GM12878 (cell line): Measurements from ENCODE around the gene PADI1. TPM values are rescaled to one million over a fixed set of nuclear protein-coding genes. Genes with fewer than 3 reads are reported as not detected.

ENCODE experiments used
- ATAC-seq: fragments of 200-7000 bp; cut with Tn5 transposase; 3 replicates; pipeline ENCODE4 v1.9.1; 2020; ENCODE audit warnings: mild to moderate bottlenecking, moderate library complexity
- BruUV-seq: library from RNA; stranded (reverse); fragments of 400-500 nt; replicated peaks from 2 replicates; lab custom pipeline; 2021; lab: Mats Ljungman, UMichigan
- CTCF ChIA-PET: fragments of 300-600 bp; sonication (Branson Sonifier 250); formaldehyde crosslinking; extraction: SDS; loops from one replicate; lab custom pipeline; 2021; ENCODE audit warnings: inconsistent platforms; lab: Yijun Ruan, JAX
- POLR2A ChIA-PET: fragments of 350-600 bp; formaldehyde crosslinking; extraction: SDS; loops from one replicate; lab custom pipeline; 2021; ENCODE audit warnings: inconsistent platforms; lab: Charles Lee
- RAD21 ChIA-PET: fragments of 300-600 bp; sonication (Branson Sonifier 250); formaldehyde crosslinking; loops from one replicate; lab custom pipeline; 2023; ENCODE audit warnings: antibody characterized with exemption; ENCODE audit not compliant: unreplicated experiment; lab: Charles Lee
- SMC1A ChIA-PET: fragments of 300-600 bp; sonication (Branson Sonifier 250); formaldehyde crosslinking; loops from one replicate; lab custom pipeline; 2023; ENCODE audit not compliant: unreplicated experiment, uncharacterized antibody; lab: Charles Lee
- DNase-seq: peaks from one replicate; pipeline ENCODE4 v3.0.0-alpha.2; 2011; ENCODE audit warnings: low read depth, low spot score
- FAIRE-seq: peaks from 3 replicates; lab custom pipeline; 2011; peaks lifted over from hg19 to GRCh38; lab: Jason Lieb, UNC
- H2AFZ ChIP-seq: 2 replicates; pipeline ENCODE4 v1.6.0; 2011; ENCODE audit warnings: low read depth, low read length, control low read depth; ENCODE audit not compliant: control insufficient read depth
- H3K27ac ChIP-seq: 2 replicates; pipeline ENCODE4 v1.5.1; 2011; ENCODE audit warnings: control low read depth; ENCODE audit not compliant: control insufficient read depth, insufficient read depth
- H3K27me3 ChIP-seq, 2 experiments: replicated peaks in 1 of 2; 2 replicates each; pipeline versions ENCODE4 v1.6.0 to v1.6.1; 2011; ENCODE audit warnings: low read length in 1 of 2; ENCODE audit not compliant: control insufficient read depth in 2 of 2, insufficient read depth in 2 of 2
- H3K36me3 ChIP-seq, 2 experiments: 2 replicates each; pipeline ENCODE4 v1.5.1; 2011; ENCODE audit warnings: low read length in 1 of 2; ENCODE audit not compliant: control insufficient read depth in 2 of 2, insufficient read depth in 2 of 2
- H3K4me1 ChIP-seq: 2 replicates; pipeline ENCODE4 v1.6.1; 2011; ENCODE audit warnings: mild to moderate bottlenecking, low read length, moderate library complexity, mixed read lengths; ENCODE audit not compliant: control insufficient read depth, insufficient read depth
- H3K4me2 ChIP-seq: 2 replicates; pipeline ENCODE4 v1.6.0; 2011; ENCODE audit warnings: control low read depth; ENCODE audit not compliant: control insufficient read depth, insufficient read depth
- H3K4me3 ChIP-seq: fragments of 200-600 bp; sonication (generic); 2 replicates; pipeline ENCODE4 v1.5.1; 2016
- H3K79me2 ChIP-seq: 2 replicates; pipeline ENCODE4 v1.6.0; 2011; ENCODE audit warnings: low read length; ENCODE audit not compliant: control insufficient read depth, insufficient read depth
- H3K9ac ChIP-seq: 2 replicates; pipeline ENCODE4 v1.8.0; 2011; ENCODE audit warnings: low read length, control low read depth, mixed read lengths; ENCODE audit not compliant: control insufficient read depth, insufficient read depth
- H3K9me3 ChIP-seq: replicated peaks from 3 replicates; pipeline ENCODE4 v1.5.1; 2011; ENCODE audit warnings: mild to moderate bottlenecking, low read length; ENCODE audit not compliant: control insufficient read depth, insufficient read depth
- H4K20me1 ChIP-seq: 2 replicates; pipeline ENCODE4 v1.6.0; 2011; ENCODE audit not compliant: control insufficient read depth, insufficient read depth
- CBX3 ChIP-seq: fragments of 200-600 bp; sonication (generic); IDR thresholded peaks from 2 replicates; pipeline ENCODE4 v1.6.1; 2016; ENCODE audit warnings: low read depth, borderline replicate concordance
- NFYA ChIP-seq: IDR thresholded peaks from 2 replicates; pipeline ENCODE4 v1.6.1; 2011; ENCODE audit warnings: low read depth, mild to moderate bottlenecking, low read length, improper control_type of control experiment, borderline replicate concordance
- RBBP5 ChIP-seq: fragments of 200-600 bp; sonication (generic); conservative IDR thresholded peaks from 2 replicates; pipeline ENCODE4 v1.6.1; 2016
- TCF12 ChIP-seq: IDR thresholded peaks from 2 replicates; pipeline ENCODE4 v1.6.1; 2011; ENCODE audit warnings: low read depth, mild to moderate bottlenecking, low read length
- USF1 ChIP-seq: IDR thresholded peaks from 2 replicates; pipeline ENCODE4 v1.6.1; 2011; ENCODE audit warnings: borderline replicate concordance, low read depth, mild to moderate bottlenecking, moderate library complexity, mixed read lengths, low read length; ENCODE audit not compliant: insufficient read depth; ENCODE audit errors: extremely low read length
- ZBTB11 ChIP-seq: fragments of 450-650 bp; formaldehyde crosslinking; IDR thresholded peaks from 2 replicates; pipeline ENCODE4 v1.5.0; 2022; ENCODE audit warnings: mild to moderate bottlenecking, missing genetic modification characterization
- WGBS: methylation state at CpG from one replicate; pipeline ENCODE4 v1.1.6; 2016; ENCODE audit warnings: low lambda C conversion rate; ENCODE audit not compliant: insufficient replicate concordance, insufficient coverage; ENCODE audit errors: missing lambda C conversion rate; 5-methylcytosine and 5-hydroxymethylcytosine counted together
- in situ Hi-C: fragments of 300-500 bp; cut with MboI; formaldehyde crosslinking; loops from 9 replicates; pipeline ENCODE4 v1.14.3; 2018; ENCODE audit warnings: mixed read lengths
- intact Hi-C: fragments of 100-400 bp; cut with micrococcal nuclease; formaldehyde crosslinking; loops from one replicate; pipeline ENCODE4 v1.14.2; 2022; ENCODE audit not compliant: unreplicated experiment
- polyA plus RNA-seq, 11 experiments: library from polyadenylated mRNA; depleted of rRNA in 4 of 11; unstranded in 6 of 11; stranded (reverse) in 5 of 11; fragments of >200 nt; fragmentation: Nextera tagmentation in 4 of 11; fragmentation: Illumina TruSeq in 1 of 11; extraction: Ambion mirVana in 4 of 11; extraction: Trizol in 1 of 11; gene quantifications; 1 replicate in 1 of 11; 2 replicates in 10 of 11; pipeline versions ENCODE4 v1.2.1 to v1.2.3, GENCODE V29; 2011 to 2016; ENCODE audit warnings: inconsistent platforms in 2 of 11, missing spikeins in 2 of 11, low read depth in 1 of 11
- total RNA-seq, 4 experiments: library from RNA; depleted of rRNA in 3 of 4; stranded (reverse); fragments of >200 nt in 3 of 4; fragmentation: Illumina TruSeq in 1 of 4; extraction: Trizol in 1 of 4; gene quantifications; 2 replicates each; pipeline versions ENCODE4 v1.2.1 to v1.2.3, GENCODE V29; 2013 to 2021

PADI1 gene
- total and polyA plus RNA-seq, 10 of the 15 experiments (the other 5 are each of a cell fraction or from before 2014, with no cell fraction given): 0.05 TPM; not detected in 9

- Histone ChIP-seq H3K4me3 (no peak overlapping the region), H3K79me2 (no peaks in the 10 kb centered on the region), H2AFZ (no peak overlapping the region), H4K20me1 (no peaks in the 10 kb centered on the region), H3K4me1 (no peaks in the 10 kb centered on the region), H3K9ac (no peak overlapping the region), H3K27ac (no peak overlapping the region), H3K36me3 (no peaks in the 10 kb centered on the region), H3K27me3 (no peaks in the 10 kb centered on the region), H3K9me3 (no peaks in the 10 kb centered on the region), H3K4me2 (no peak overlapping the region)
- TF ChIP-seq ZBTB11 (CRISPR knock-in tag): no peak
- TF ChIP-seq USF1: no peak
- no peak for TF ChIP-seq TCF12
- no peak for TF ChIP-seq CBX3
- no peak for TF ChIP-seq RBBP5
- TF ChIP-seq NFYA: no peak
- 0% methylated on average over 3 of the region's 3 CpGs for WGBS
- ATAC-seq (no peak), DNase-seq (no peak), FAIRE-seq (no peak)
- ChIA-PET CTCF (interaction anchor here (1.0 kb wide), 1 partner anchor 27 kb away, joined by 3 read pairs; no protein-coding TSS in a partner anchor), RAD21 (no interaction called here), SMC1A (no interaction called here), POLR2A (no interaction called here)
- in situ Hi-C loops (no loop called here), intact Hi-C loops (no loop called here)
- BruUV-seq: no TSS peak
Measured at GRCh38 chr1:17290553-17290952, 85.6 kb downstream of the PADI1 start.
